SK-N-DZ (cell line): ENCODE data around the gene HOXA11. TPM values are rescaled to one million over a fixed set of nuclear protein-coding genes. Genes with fewer than 3 reads are reported as not detected.
A peak's percentile ranks its signal among the peaks of the same experiment; 100 is the strongest.

Experiments used
- DNase-seq: peaks from one replicate; pipeline ENCODE4 v3.0.0-alpha.2; 2015; ENCODE audit warnings: low spot score
- polyA plus RNA-seq, 2 experiments: library from polyadenylated mRNA; depleted of rRNA; stranded (reverse); fragments of >200 nt; gene quantifications; 2 replicates each; pipeline ENCODE4 v1.2.3, GENCODE V29; 2014

HOXA11 gene
- polyA plus RNA-seq (2014; cell fraction: cytosol; rRNA removed), result not detected in 2 replicates
- not detected in 2 replicates for polyA plus RNA-seq (2014; cell fraction: nucleus; rRNA removed)

DNA sequence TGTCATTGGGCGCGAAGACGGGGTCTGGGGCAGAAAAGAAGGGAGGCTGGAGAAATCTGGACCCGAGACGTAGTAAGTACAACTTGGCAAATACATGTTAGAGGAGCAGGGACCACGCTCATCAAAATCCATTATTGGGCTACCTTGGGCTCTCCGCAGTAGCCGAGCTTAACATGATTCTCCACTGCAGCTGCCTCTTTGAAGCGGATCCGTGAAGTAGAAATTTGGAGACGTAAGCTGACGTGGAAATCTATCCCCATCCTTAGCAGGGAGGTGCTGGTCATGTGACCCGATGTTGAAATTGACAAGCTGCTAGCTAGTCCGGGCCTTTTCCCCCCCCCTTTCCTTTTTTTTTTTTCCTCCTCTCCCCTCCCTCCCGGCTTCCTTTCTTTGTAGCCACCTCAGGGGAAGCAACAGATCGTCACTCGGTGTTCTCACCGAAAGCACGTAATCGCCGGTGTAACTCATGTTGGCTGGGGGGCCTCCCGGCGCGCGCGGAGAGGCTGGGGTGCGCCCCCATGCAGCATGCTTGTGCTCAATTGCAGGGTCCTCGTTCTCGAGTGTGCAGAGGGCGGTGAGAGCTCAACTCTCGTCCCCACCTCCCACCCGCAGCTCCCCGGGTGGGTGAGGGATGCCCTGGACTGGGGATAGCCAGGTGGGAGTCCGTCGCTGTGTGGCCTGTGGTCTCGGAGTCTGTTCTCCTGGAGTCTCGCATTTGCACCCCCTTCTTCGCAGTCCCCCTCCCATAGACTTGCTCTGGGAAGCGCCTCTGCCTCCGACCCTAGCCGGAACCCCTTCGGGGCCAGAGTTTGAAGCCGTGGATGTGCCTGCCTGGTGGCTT, at the start of gene HOXA11:
Gene HOXA11, minus strand, starts transcription at position 220 of the 841 bp plus-strand sequence. Its CDS starts 88 bp downstream, at position 132.
- no peak for DNase-seq

DNA sequence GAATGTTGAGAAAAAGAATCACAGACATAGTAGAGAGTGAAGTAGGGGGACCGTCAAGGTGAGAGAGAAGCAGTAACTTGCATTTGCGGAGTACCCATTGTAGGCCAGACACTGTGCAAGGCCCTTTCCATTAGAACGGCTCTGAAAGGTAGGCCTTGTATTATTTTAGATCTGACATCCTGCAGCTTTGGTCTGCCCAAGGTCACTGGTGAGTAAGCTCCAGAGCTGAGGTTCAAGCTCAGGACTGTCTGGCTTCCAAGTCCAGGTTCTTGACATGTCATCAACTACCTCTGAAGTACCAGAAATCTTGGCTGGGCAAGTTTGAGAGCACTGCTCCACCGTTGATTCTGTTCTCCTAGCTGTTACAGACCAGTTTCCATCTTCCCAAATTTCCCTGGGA, 44.4 kb upstream of the HOXA11 start:
- DNase-seq, result no peak

DNA sequence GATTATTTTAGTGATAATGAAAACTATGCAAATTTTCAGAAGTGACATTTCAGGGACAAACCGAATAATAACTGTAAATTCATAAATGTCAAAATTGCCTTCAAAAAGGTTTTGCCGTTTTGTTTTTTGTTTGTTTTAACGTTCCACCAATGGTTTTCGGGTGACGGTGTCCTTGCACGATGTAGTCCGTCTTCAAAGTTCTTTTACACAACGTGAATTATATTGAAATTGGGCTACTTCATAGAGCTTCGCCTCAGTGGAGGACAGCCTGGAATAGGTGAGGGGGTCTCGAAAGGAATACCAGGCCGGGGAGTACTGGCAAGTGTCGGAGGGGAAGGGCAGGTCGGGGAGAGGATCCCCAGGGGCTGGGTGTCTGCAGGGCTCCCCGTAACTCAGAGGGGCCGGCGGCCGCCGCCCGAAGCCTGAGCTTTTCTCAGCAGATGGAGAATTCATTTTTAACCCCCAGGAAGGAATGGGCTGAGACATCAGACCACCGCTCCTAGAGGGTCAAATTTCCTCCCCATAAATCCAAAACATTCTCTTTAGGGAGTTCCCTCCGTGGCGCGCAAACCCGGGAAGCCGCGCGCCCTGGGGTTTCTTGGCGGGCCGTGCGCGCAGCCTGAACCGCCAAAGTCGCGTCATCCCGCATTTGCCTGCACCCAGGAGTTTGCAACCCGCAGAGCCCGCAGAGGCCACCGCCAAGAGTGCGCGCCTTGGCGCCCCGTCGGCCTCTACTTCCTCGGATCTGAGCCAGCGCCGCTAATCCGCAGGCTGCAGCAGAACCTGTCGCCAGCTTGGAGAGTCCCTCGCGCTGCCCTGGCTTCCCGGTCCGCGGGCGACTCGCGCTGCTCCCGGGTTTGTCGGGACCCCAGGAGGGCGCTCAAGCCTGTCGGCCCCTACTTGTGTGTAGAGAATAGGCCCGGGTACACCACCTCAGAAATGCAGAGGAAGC, 40.2 kb upstream of the HOXA11 start:
- no peak for DNase-seq

DNA sequence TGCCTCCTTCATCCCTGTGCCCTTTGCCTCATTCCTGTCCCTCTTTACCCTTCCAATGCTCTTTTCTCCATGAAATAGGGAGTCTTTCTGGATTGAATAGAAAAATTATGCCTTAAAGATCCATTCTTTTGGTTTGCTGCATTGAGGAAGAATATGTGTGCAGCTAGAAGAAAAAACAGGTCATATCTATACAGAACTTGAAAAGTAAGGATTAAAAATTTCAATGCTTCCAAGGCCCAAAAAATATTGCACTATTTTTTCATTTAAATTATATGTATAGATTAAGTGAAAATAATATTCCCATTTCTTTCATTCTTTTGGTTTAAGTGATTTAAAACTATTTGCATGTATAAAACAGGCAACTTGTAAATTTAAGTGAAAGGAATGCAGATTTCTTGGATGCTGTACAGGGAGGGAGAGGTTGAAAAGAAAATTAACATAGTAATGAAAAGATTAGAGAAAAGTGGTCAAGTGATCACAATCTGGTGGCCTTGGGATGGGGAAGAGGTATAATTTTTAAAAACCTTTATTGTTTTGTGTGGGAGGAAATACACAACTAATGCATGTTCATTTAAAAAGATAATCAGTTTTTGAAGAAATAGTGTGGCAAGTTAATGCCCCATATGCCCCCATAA, 39.0 kb upstream of the HOXA11 start:
- DNase-seq, result no peak

DNA sequence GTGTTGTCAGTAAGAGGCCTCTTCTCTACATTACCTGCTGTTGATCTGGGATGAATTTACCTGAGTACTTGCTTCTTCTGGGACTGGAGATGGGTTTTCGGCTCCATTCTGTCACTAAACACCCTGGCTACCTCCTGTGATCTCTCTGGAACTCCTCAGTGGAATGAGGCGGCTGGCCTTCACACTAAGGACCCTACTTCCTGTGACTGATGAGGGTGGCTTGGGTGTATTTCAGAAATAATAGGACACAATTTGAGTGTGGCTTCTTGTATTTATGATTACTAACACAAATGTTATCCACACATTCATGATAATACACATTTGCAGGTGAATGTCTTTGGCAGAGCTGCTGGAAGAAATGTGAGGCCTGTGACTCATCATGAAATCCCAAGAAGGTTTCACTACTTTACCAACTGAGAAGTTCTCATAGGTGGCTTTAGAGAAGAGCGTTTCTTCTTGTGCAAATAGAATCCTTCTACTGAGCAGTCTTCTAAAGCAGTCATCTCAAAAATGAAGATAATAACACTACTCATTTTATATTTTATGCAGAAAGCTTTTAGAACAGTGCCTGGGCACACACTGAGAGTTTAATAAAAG, 36.3 kb upstream of the HOXA11 start:
- no peak for DNase-seq

DNA sequence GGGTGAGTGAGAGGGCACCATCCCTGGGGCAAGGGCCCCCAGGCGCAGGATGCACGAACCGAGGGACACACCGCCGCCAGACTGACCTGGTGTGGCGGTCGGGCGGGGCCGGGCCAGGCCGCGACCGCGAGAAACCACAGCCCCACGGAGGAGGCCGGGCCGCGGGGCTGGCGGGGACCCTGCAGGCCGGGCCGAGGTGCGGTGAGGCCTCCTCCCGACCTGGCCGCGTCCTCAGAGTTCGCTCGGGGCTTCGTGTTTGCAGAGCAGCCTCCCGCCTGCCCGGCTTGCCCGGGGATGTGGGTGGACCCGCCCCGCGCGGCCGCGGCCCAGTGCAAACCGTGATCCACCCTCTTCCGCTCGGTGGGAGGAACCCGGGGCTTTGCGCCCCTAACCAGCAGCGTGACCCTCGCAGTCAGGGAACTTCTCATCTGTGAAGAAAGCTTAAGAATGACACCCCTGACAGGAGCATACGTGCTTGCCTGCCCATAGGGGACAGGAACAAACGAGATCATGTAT, 35.5 kb upstream of the HOXA11 start:
- no peak for DNase-seq

- no peak for DNase-seq
Observed at GRCh38 chr7:27219821-27220220, 34.8 kb upstream of the HOXA11 start.

GRCh38 chr7:27217951-27218350, 32.9 kb upstream of the HOXA11 start:
- DNase-seq, result no peak

DNA sequence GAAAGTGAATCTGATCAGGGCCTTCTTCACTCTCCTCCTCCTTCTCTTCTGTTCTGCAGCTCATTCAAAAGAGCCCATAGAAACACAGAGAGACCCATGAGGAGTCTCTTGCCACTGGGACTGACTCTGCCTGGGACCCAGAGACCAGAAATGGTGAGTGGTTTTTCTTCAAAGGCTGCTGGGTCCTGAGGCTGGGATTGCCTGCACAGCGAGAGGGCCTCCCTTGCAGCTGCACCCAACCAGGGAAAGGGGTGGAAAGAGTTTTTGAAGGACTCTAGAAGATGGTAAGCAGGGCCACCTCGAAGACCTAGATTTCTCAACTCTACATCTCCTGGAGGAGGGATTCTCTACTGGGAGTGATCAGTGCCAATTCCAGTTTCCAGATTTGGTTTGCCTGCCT, 30.3 kb upstream of the HOXA11 start:
- no peak for DNase-seq

GRCh38 chr7:27214239-27214950, 29.4 kb upstream of the HOXA11 start:
- no peak for DNase-seq

DNA sequence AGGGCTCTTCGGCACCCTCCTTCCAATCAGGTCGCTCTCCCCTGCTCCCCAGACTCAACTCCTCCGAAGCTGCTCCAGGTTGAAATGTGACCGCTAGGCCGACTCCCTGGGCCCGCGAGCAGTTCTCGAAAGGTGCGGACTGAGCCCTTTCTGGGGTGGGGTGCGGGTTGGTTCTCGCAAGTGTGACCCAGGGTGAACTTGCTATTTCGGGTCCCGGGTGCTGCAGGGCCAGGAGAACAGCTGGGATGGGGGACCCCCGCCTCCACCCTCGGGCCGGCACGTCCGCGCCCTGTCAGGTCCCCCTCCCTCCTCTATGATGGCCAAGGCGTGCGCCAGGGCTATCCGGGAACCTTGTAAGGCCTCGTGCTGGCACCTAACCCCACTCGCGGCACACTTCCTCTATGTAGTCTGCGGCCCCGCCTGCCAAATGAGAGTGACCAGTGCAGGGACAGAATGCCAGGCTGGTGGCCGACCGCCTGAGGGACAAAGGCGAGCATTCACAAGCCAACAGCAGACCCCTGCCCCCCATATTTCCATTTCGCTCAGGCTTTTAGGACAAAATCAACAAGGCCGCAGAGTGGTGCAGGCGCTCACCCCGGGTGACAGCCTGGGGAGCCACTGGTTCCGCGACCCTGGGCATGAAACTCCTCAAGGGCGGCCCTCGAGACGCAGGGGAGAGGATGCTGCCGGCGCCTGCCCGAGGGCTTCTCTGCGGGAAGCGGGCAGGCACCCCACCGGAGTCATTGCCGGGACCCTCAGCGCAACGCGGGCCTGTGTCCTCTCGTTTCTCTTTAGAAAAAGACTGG, 28.6 kb upstream of the HOXA11 start:
- DNase-seq, result no peak

DNA sequence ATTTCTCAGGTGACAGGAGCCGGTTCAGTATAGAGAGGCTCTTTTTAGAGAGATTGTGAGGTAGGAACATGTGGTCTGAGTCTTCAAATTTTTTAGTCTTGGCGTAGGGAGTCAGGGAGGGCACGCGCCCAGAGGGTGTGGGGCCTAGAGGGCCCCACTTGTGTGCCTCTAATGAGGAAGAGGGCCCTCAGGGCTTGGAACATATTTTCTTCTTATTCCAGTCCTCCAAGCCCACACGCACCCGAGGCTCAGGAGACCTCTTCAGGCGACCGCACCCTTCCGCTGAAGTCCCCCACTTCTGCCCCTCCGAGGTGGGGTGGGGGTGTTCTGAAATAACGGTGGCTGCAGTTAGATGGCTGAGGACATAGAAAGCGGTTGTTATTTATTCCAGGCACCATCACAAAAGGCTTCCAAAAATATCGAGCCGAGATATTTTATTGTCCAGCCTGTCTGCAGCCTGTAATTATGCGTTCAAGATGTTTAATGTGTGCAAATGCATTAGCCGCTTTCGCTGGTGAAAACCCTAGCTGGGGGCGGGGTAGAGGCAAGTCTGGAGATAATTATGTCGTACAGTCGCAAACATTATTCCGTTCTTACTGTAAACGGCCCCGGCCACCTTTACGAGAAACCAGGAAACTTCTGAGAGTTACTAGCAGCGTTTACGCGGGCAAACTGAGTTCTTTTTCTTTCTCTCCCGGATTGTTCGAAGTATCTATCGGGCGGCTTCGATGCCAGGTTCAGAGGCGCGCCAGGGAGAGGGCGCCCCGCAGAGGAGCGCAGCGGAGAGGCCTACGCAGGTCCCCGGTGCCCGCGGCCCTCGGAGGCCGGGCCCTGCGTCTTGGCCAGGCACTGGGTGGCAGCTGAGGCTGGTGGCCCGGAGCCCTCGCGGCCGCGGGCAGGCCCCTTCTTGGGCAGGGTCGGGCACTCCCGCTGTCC, 27.7 kb upstream of the HOXA11 start:
- no peak for DNase-seq

DNA sequence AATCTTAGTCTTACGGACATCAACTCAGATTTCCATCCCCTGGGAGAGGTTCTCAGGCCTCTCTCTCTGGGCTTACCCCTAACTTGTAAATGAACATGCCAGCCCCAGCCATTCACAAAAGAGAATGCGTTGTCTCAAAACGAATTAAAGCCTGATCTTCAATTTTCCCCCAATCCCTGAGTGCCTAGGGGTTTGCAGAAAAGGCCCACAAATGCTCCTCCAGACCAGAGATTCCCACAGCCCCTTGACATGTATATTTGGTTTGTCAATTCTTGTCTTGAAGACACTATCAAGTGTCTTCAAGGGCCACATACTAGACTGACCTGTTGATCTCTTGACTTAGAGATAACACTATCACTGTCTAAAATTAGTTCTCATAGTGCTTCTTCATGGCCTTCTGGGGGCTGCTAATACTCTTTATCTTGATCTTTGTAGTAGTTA, 26.8 kb upstream of the HOXA11 start:
- no peak for DNase-seq

- no peak for DNase-seq
Observed at GRCh38 chr7:27211084-27211446, 26.0 kb upstream of the HOXA11 start.

- DNase-seq, result peak; percentile 47
Observed at GRCh38 chr7:27210441-27211083, 25.5 kb upstream of the HOXA11 start.

DNA sequence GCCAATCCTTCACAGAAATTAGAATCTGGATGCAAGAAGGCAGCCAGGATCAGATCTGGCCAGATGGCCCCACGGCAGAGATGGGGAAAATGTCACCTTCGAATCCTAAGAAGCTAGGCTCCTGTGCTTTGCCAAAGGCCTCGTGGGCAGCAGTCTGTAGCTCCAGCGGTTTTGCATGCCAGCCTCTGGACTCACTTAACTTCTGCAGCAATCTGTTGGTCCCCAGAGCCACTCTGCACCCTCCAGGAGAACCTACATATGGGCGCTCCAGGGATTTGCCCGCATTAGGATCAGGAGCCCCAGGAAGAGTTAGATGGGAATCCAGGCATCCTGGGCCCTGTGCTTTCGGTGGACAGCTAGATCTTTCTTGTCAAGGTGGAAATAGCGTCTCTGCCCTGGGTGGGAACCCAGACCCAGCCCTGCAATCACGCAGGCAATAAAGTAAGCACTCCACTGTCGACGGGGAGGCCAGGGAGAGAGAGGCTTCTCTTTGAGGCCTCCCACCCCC, 25.0 kb upstream of the HOXA11 start:
- DNase-seq, result no peak

DNA sequence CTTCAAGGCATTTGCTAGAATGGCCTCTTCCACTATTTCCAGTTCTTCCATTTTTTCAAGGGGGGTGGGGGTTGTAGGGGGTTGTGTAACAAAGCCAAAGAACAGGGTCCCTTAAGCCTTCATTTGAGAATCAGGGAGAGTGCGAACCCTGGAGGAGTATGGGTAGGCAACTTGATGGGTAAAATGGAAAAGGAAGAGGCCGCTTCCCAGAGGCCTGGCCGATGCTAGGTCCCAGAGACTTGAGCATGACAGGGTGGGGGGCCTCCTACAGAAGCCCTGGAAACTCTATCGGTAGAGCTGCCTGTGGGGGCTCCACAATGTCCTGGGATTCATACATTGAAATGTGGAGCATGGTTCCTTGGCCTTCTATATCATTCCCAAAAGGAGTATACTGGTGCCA, 24.0 kb upstream of the HOXA11 start:
- DNase-seq, result no peak
